GM23248 (cell line): ENCODE results near the gene DLG2.

ENCODE experiments used
- EZH2 ChIP-seq: fragments of 200-600 bp; sonication (generic); IDR thresholded peaks from 2 replicates; pipeline ENCODE4 v1.6.1; 2018; ENCODE audit warnings: antibody characterized with exemption, mild to moderate bottlenecking; ENCODE audit not compliant: insufficient read depth, poor library complexity, severe bottlenecking
- EZH2phosphoT487 ChIP-seq: fragments of 200-600 bp; sonication (generic); IDR thresholded peaks from 2 replicates; pipeline ENCODE4 v1.6.1; 2018; ENCODE audit warnings: antibody characterized with exemption, moderate library complexity, mild to moderate bottlenecking, low read depth; ENCODE audit not compliant: insufficient read depth

GRCh38 chr11:83663988-83664387 is 1963.2 kb downstream of the DLG2 start:
- TF ChIP-seq EZH2 (no peak), EZH2phosphoT487 (no peak)
